Endodermal cell (in vitro differentiated cells): ENCODE measurements around the gene POLQ. TPM values are rescaled to one million over a fixed set of nuclear protein-coding genes. Genes with fewer than 3 reads are reported as not detected.

Experiments used
- DNase-seq: peaks from one replicate; pipeline ENCODE4 v3.0.0-alpha.2; 2017
- H3K27ac ChIP-seq: 2 replicates; pipeline ENCODE4 v1.5.1; 2013; ENCODE audit warnings: mild to moderate bottlenecking, low read depth, low read length, moderate library complexity
- H3K27me3 ChIP-seq: 2 replicates; pipeline ENCODE4 v1.6.1; 2013; ENCODE audit warnings: mild to moderate bottlenecking, low read length, moderate library complexity; ENCODE audit not compliant: insufficient read depth, control insufficient read depth, poor library complexity, severe bottlenecking
- H3K36me3 ChIP-seq: 2 replicates; pipeline ENCODE4 v1.7.0; 2013; ENCODE audit warnings: mild to moderate bottlenecking, low read length, moderate library complexity; ENCODE audit not compliant: control insufficient read depth, insufficient read depth
- H3K4me1 ChIP-seq: one replicate; pipeline ENCODE4 v1.7.0; 2013; ENCODE audit warnings: low read length; ENCODE audit not compliant: control insufficient read depth, insufficient read depth
- H3K4me3 ChIP-seq: 2 replicates; pipeline ENCODE4 v1.5.1; 2013; ENCODE audit warnings: mild to moderate bottlenecking, low read length, moderate library complexity
- H3K9ac ChIP-seq: 2 replicates; pipeline ENCODE4 v1.6.1; 2013; ENCODE audit warnings: mild to moderate bottlenecking, low read length, moderate library complexity; ENCODE audit not compliant: poor library complexity, severe bottlenecking; ENCODE audit errors: extremely low read depth
- H3K9me3 ChIP-seq: 2 replicates; pipeline ENCODE4 v1.6.1; 2013; ENCODE audit warnings: mild to moderate bottlenecking, low read length, moderate library complexity; ENCODE audit not compliant: control insufficient read depth
- H3K27ac Mint-ChIP-seq: 2 replicates; pipeline ENCODE4 v1.8.0; 2020; ENCODE audit warnings: mixed read lengths
- H3K27me3 Mint-ChIP-seq: 2 replicates; pipeline ENCODE4 v1.8.0; 2021; ENCODE audit warnings: mild to moderate bottlenecking, mixed read lengths; ENCODE audit not compliant: insufficient read depth
- H3K36me3 Mint-ChIP-seq: 2 replicates; pipeline ENCODE4 v1.8.0; 2020; ENCODE audit warnings: low read depth, mixed read lengths
- H3K4me1 Mint-ChIP-seq: 2 replicates; pipeline ENCODE4 v1.8.0; 2020; ENCODE audit warnings: mixed read lengths
- H3K4me3 Mint-ChIP-seq: 2 replicates; pipeline ENCODE4 v1.8.0; 2020; ENCODE audit warnings: mild to moderate bottlenecking, moderate library complexity, mixed read lengths
- H3K9me3 Mint-ChIP-seq: 2 replicates; pipeline ENCODE4 v1.8.0; 2020; ENCODE audit warnings: mild to moderate bottlenecking, mixed read lengths
- CTCF ChIP-seq: fragments of 200-600 bp; sonication (generic); conservative IDR thresholded peaks from 2 replicates; pipeline ENCODE4 v1.5.0; 2021; ENCODE audit warnings: antibody characterized with exemption, mild to moderate bottlenecking
- WGBS, 2 experiments: methylation state at CpG; one replicate each; pipeline versions ENCODE4 v1.1.5 to v1.1.7; 2013; ENCODE audit warnings: missing lambda C conversion rate in 2 of 2, mixed read lengths in 1 of 2; ENCODE audit not compliant: insufficient coverage in 1 of 2, insufficient read length in 1 of 2; 5-methylcytosine and 5-hydroxymethylcytosine counted together
- total RNA-seq, 2 donors: library from RNA; stranded (reverse); fragmentation: NEBNext Ultra II Directional in 1 of 2; extraction: Animal tissue kit (Norgen Biotek cat#: 25700) in 1 of 2; gene quantifications; 2 replicates in 1 of 2; 3 replicates in 1 of 2; pipeline ENCODE4 v1.2.1, GENCODE V29; 2021

POLQ gene
- total RNA-seq, 2 donors from 2014 or later: 12.6 to 18.6 TPM

- no peaks in the 10 kb centered on the region for H3K4me1 Mint-ChIP-seq
- no peak overlapping the region for H3K27ac Mint-ChIP-seq
- Histone ChIP-seq H3K27ac (no peak overlapping the region), H3K4me3 (no peak overlapping the region), H3K27me3 (no peaks in the 10 kb centered on the region), H3K36me3 (peaks cover 54% of the 10 kb centered on the region), H3K9ac (no peak overlapping the region), H3K9me3 (no peaks in the 10 kb centered on the region), H3K4me1 (no peaks in the 10 kb centered on the region)
- 91 to 93% methylated on average over 5 of the region's 5 CpGs for WGBS, 2 experiments
- no peaks in the 10 kb centered on the region for H3K27me3 Mint-ChIP-seq
- no peak for DNase-seq
- no peak overlapping the region for H3K4me3 Mint-ChIP-seq
- no peak for TF ChIP-seq CTCF
- H3K36me3 Mint-ChIP-seq: peaks cover 22% of the 10 kb centered on the region
- no peaks in the 10 kb centered on the region for H3K9me3 Mint-ChIP-seq
Observed at GRCh38 chr3:121477589-121477988, 68.2 kb downstream of the POLQ start.

GRCh38 chr3:121473001-121473400, 72.8 kb downstream of the POLQ start:
- H3K27ac ChIP-seq: no peak overlapping the region
- H3K4me3 Mint-ChIP-seq: no peak overlapping the region
- H3K27ac Mint-ChIP-seq: no peak overlapping the region
- H3K9me3 Mint-ChIP-seq: no peaks in the 10 kb centered on the region
- DNase-seq: no peak
- H3K36me3 Mint-ChIP-seq: peaks cover 22% of the 10 kb centered on the region
- no peaks in the 10 kb centered on the region for H3K9me3 ChIP-seq
- H3K36me3 ChIP-seq: peaks cover 51% of the 10 kb centered on the region
- WGBS, 2 experiments: 89 to 100% methylated on average over 1 to 2 of the region's 2 CpGs
- H3K4me1 Mint-ChIP-seq: no peaks in the 10 kb centered on the region
- no peak overlapping the region for H3K9ac ChIP-seq
- no peaks in the 10 kb centered on the region for H3K4me1 ChIP-seq
- no peak overlapping the region for H3K4me3 ChIP-seq
- TF ChIP-seq CTCF: no peak
- H3K27me3 Mint-ChIP-seq: no peaks in the 10 kb centered on the region
- H3K27me3 ChIP-seq: no peaks in the 10 kb centered on the region

GRCh38 chr3:121467085-121467484, 78.7 kb downstream of the POLQ start:
- no peak for TF ChIP-seq CTCF
- no peak overlapping the region for H3K9ac ChIP-seq
- Mint-ChIP-seq H3K27ac (no peak overlapping the region), H3K9me3 (no peaks in the 10 kb centered on the region), H3K27me3 (no peaks in the 10 kb centered on the region), H3K36me3 (peaks cover 35% of the 10 kb centered on the region), H3K4me1 (no peaks in the 10 kb centered on the region), H3K4me3 (no peak overlapping the region)
- peaks cover 46% of the 10 kb centered on the region for H3K36me3 ChIP-seq
- H3K4me3 ChIP-seq: no peak overlapping the region
- no peaks in the 10 kb centered on the region for H3K4me1 ChIP-seq
- DNase-seq: no peak
- no peak overlapping the region for H3K27ac ChIP-seq
- H3K27me3 ChIP-seq: no peaks in the 10 kb centered on the region
- no peaks in the 10 kb centered on the region for H3K9me3 ChIP-seq
- whole genome bisulfite sequencing, 2 experiments: 96 to 100% methylated on average over 2 of the region's 2 CpGs
